Fibroblast of lung (primary cell): Measurements from ENCODE around the gene OR6N1. TPM values are rescaled to one million over a fixed set of nuclear protein-coding genes. Genes with fewer than 3 reads are reported as not detected.

Experiments
- DNase-seq, 2 donors: peaks; one replicate each; pipeline versions ENCODE4 v3.0.0 to v3.0.0-alpha.2; 2010; ENCODE audit warnings: low read depth in 2 of 2
- H2AFZ ChIP-seq: 2 replicates; pipeline ENCODE4 v1.5.1; 2012; ENCODE audit warnings: low read length, control low read depth, inconsistent platforms
- H3K27ac ChIP-seq: 2 replicates; pipeline ENCODE4 v1.5.1; 2011; ENCODE audit warnings: low read length, control low read depth; ENCODE audit not compliant: insufficient read depth
- H3K27me3 ChIP-seq: 2 replicates; pipeline ENCODE4 v1.5.1; 2011; ENCODE audit warnings: mild to moderate bottlenecking, low read length; ENCODE audit not compliant: control insufficient read depth, insufficient read depth
- H3K36me3 ChIP-seq: 2 replicates; pipeline ENCODE4 v1.5.1; 2011; ENCODE audit warnings: low read length; ENCODE audit not compliant: control insufficient read depth, insufficient read depth
- H3K4me1 ChIP-seq: 2 replicates; pipeline ENCODE4 v1.5.1; 2011; ENCODE audit warnings: low read length; ENCODE audit not compliant: control insufficient read depth, insufficient read depth; ENCODE audit errors: extremely low read depth
- H3K4me2 ChIP-seq: 2 replicates; pipeline ENCODE4 v1.5.1; 2011; ENCODE audit warnings: low read length, control low read depth; ENCODE audit not compliant: insufficient read depth; ENCODE audit errors: extremely low read depth
- H3K4me3 ChIP-seq, 4 experiments: fragments of 200-600 bp in 1 of 4; sonication (generic) in 1 of 4; replicated peaks in 1 of 4; 2 replicates each; pipeline ENCODE4 v1.5.1; 2011 to 2016; ENCODE audit warnings: low read length in 4 of 4, low read depth in 3 of 4, mild to moderate bottlenecking in 3 of 4, control low read depth in 2 of 4, inconsistent platforms in 1 of 4, mixed read lengths in 1 of 4; ENCODE audit not compliant: insufficient read depth in 1 of 4; ENCODE audit errors: control extremely low read depth in 1 of 4
- H3K79me2 ChIP-seq: 2 replicates; pipeline ENCODE4 v1.5.1; 2012; ENCODE audit warnings: mild to moderate bottlenecking, low read length, inconsistent platforms; ENCODE audit not compliant: control insufficient read depth, insufficient read depth
- H3K9ac ChIP-seq: 2 replicates; pipeline ENCODE4 v1.5.1; 2011; ENCODE audit warnings: mild to moderate bottlenecking, low read length, control low read depth; ENCODE audit not compliant: insufficient read depth
- H3K9me3 ChIP-seq: 2 replicates; pipeline ENCODE4 v1.5.1; 2012; ENCODE audit warnings: low read depth, low read length; ENCODE audit not compliant: control insufficient read depth, insufficient read depth
- H4K20me1 ChIP-seq: 2 replicates; pipeline ENCODE4 v1.5.1; 2011; ENCODE audit warnings: low read length; ENCODE audit not compliant: control insufficient read depth, insufficient read depth; ENCODE audit errors: extremely low read depth
- CTCF ChIP-seq, 2 donors: IDR thresholded peaks in 1 of 2; conservative IDR thresholded peaks in 1 of 2; 1 replicate in 1 of 2; 2 replicates in 1 of 2; pipeline ENCODE4 v1.5.1; 2011 to 2012; ENCODE audit warnings: low read length in 2 of 2, control low read depth in 1 of 2, inconsistent platforms in 1 of 2, low read depth in 1 of 2, mild to moderate bottlenecking in 1 of 2
- EZH2 ChIP-seq: IDR thresholded peaks from 2 replicates; pipeline ENCODE4 v1.5.1; 2012; ENCODE audit warnings: low read length, control low read depth, mild to moderate bottlenecking; ENCODE audit errors: missing control alignments
- polyA plus RNA-seq, 2 donors: library from polyadenylated mRNA; depleted of rRNA in 1 of 2; stranded (reverse) in 1 of 2; unstranded in 1 of 2; fragments of >200 nt; gene quantifications; 2 replicates each; pipeline ENCODE4 v1.2.1, GENCODE V29; 2011 to 2012; ENCODE audit warnings: missing spikeins in 1 of 2
- total RNA-seq: library from RNA; depleted of rRNA; stranded (reverse); fragments of >200 nt; gene quantifications from 2 replicates; pipeline ENCODE4 v1.2.1, GENCODE V29; 2014

The OR6N1 gene
- total and polyA plus RNA-seq, 2 donors (not counting 1 experiment from before 2014, with no cell fraction given): not detected

- Histone ChIP-seq H2AFZ (no peak overlapping the region), H3K27ac (no peak overlapping the region), H3K27me3 (no peaks in the 10 kb centered on the region), H3K9ac (no peak overlapping the region), H3K9me3 (no peaks in the 10 kb centered on the region), H4K20me1 (no peaks in the 10 kb centered on the region), H3K4me2 (no peak overlapping the region), H3K4me3 (no peak overlapping the region), H3K79me2 (no peaks in the 10 kb centered on the region), H3K4me1 (no peaks in the 10 kb centered on the region), H3K36me3 (no peaks in the 10 kb centered on the region)
- TF ChIP-seq CTCF (conservative IDR thresholded peaks at IDR 0.05 in 1 of 2, IDR thresholded peaks at IDR 0.05 in 1 of 2; ENCODE audit: low read depth in 1 of 2, low read length in 2 of 2): no peak
- no peak for TF ChIP-seq EZH2
- DNase-seq: no peak
These were observed 38.3 kb upstream of the OR6N1 start for GRCh38 chr1:158810311-158810710.

GRCh38 chr1:158809862-158810261 lies 37.9 kb upstream of the OR6N1 start:
- H3K4me3 ChIP-seq: no peak overlapping the region
- no peaks in the 10 kb centered on the region for H3K79me2 ChIP-seq
- H2AFZ ChIP-seq: no peak overlapping the region
- H3K4me2 ChIP-seq: no peak overlapping the region
- TF ChIP-seq EZH2 (no peak), CTCF (conservative IDR thresholded peaks at IDR 0.05 in 1 of 2, IDR thresholded peaks at IDR 0.05 in 1 of 2; ENCODE audit: low read depth in 1 of 2, low read length in 2 of 2) (no peak)
- H3K9me3 ChIP-seq: no peaks in the 10 kb centered on the region
- H3K27ac ChIP-seq: no peak overlapping the region
- H3K27me3 ChIP-seq: no peaks in the 10 kb centered on the region
- no peaks in the 10 kb centered on the region for H3K36me3 ChIP-seq
- no peak for DNase-seq
- H3K9ac ChIP-seq: no peak overlapping the region
- no peaks in the 10 kb centered on the region for H3K4me1 ChIP-seq
- H4K20me1 ChIP-seq: no peaks in the 10 kb centered on the region

GRCh38 chr1:158809256-158809655 lies 37.3 kb upstream of the OR6N1 start:
- Histone ChIP-seq H3K27me3 (no peaks in the 10 kb centered on the region), H4K20me1 (no peaks in the 10 kb centered on the region), H3K9me3 (no peaks in the 10 kb centered on the region), H3K4me3 (no peak overlapping the region), H3K9ac (no peak overlapping the region), H3K27ac (no peak overlapping the region), H3K79me2 (no peaks in the 10 kb centered on the region), H3K36me3 (no peaks in the 10 kb centered on the region), H3K4me1 (no peaks in the 10 kb centered on the region), H3K4me2 (no peak overlapping the region), H2AFZ (no peak overlapping the region)
- TF ChIP-seq EZH2 (no peak), CTCF (conservative IDR thresholded peaks at IDR 0.05 in 1 of 2, IDR thresholded peaks at IDR 0.05 in 1 of 2; ENCODE audit: low read depth in 1 of 2, low read length in 2 of 2) (no peak)
- DNase-seq: no peak
